WTC11 (cell line): ENCODE measurements around the gene RNF44.

Experiments
- AR ChIP-seq: fragments of 250-450 bp; sonication (Bioruptor Pico); IDR thresholded peaks from 2 replicates; pipeline ENCODE4 v1.9.0; 2021; ENCODE audit warnings: mild to moderate bottlenecking
- CBFB ChIP-seq: sonication (generic); formaldehyde crosslinking; IDR thresholded peaks from 2 replicates; pipeline ENCODE4 v1.8.1; 2022; ENCODE audit warnings: mild to moderate bottlenecking, low read depth, missing genetic modification reagents
- FOXP1 ChIP-seq: sonication (generic); formaldehyde crosslinking; IDR thresholded peaks from 2 replicates; pipeline ENCODE4 v1.8.0; 2022; ENCODE audit warnings: missing genetic modification reagents, mild to moderate bottlenecking, moderate library complexity, borderline replicate concordance
- HMGXB4 ChIP-seq: sonication (generic); formaldehyde crosslinking; IDR thresholded peaks from 2 replicates; pipeline ENCODE4 v1.8.1; 2023; ENCODE audit warnings: mild to moderate bottlenecking, moderate library complexity, missing genetic modification reagents
- KAT7 ChIP-seq: sonication (generic); formaldehyde crosslinking; IDR thresholded peaks from 2 replicates; pipeline ENCODE4 v1.8.1; 2023; ENCODE audit warnings: missing genetic modification reagents, mild to moderate bottlenecking, borderline replicate concordance
- ZBTB21 ChIP-seq: sonication (generic); formaldehyde crosslinking; IDR thresholded peaks from 2 replicates; pipeline ENCODE4 v1.8.1; 2023; ENCODE audit warnings: mild to moderate bottlenecking, missing genetic modification reagents, borderline replicate concordance
- ZMAT4 ChIP-seq: fragments of 250-450 bp; sonication (Bioruptor Pico); IDR thresholded peaks from 2 replicates; pipeline ENCODE4 v1.9.0; 2021; ENCODE audit warnings: mild to moderate bottlenecking
- ZNF232 ChIP-seq: sonication (generic); formaldehyde crosslinking; IDR thresholded peaks from 2 replicates; pipeline ENCODE4 v1.8.0; 2022; ENCODE audit warnings: mild to moderate bottlenecking, missing genetic modification reagents
- TF ChIP-seq, protein P1 (sequence below): fragments of 200-600 bp; IDR thresholded peaks from 2 replicates; pipeline ENCODE4 v1.8.0; 2022; ENCODE audit warnings: antibody characterized with exemption
- TF ChIP-seq, protein P2 (sequence below): sonication (generic); formaldehyde crosslinking; conservative IDR thresholded peaks from 2 replicates; pipeline ENCODE4 v1.8.1; 2022; ENCODE audit warnings: mild to moderate bottlenecking, missing genetic modification reagents
- TF ChIP-seq, protein P3 (sequence below): sonication (generic); formaldehyde crosslinking; IDR thresholded peaks from 2 replicates; pipeline ENCODE4 v1.8.0; 2022; ENCODE audit warnings: mild to moderate bottlenecking, missing genetic modification reagents

- TF ChIP-seq ZMAT4 (CRISPR knock-in tag) (no peak), AR (CRISPR knock-in tag) (no peak), KAT7 (CRISPR knock-in tag) (no peak), HMGXB4 (no peak), CBFB (CRISPR knock-in tag) (no peak), FOXP1 (no peak; the same call in 1 of the 2 replicates), ZNF232 (CRISPR knock-in tag) (no peak), ZBTB21 (CRISPR knock-in tag) (no peak)
- TF ChIP-seq, protein P1, sequence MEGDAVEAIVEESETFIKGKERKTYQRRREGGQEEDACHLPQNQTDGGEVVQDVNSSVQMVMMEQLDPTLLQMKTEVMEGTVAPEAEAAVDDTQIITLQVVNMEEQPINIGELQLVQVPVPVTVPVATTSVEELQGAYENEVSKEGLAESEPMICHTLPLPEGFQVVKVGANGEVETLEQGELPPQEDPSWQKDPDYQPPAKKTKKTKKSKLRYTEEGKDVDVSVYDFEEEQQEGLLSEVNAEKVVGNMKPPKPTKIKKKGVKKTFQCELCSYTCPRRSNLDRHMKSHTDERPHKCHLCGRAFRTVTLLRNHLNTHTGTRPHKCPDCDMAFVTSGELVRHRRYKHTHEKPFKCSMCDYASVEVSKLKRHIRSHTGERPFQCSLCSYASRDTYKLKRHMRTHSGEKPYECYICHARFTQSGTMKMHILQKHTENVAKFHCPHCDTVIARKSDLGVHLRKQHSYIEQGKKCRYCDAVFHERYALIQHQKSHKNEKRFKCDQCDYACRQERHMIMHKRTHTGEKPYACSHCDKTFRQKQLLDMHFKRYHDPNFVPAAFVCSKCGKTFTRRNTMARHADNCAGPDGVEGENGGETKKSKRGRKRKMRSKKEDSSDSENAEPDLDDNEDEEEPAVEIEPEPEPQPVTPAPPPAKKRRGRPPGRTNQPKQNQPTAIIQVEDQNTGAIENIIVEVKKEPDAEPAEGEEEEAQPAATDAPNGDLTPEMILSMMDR, result no peak
- TF ChIP-seq, protein P2, sequence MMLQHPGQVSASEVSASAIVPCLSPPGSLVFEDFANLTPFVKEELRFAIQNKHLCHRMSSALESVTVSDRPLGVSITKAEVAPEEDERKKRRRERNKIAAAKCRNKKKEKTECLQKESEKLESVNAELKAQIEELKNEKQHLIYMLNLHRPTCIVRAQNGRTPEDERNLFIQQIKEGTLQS (CRISPR knock-in tag), result no peak
- TF ChIP-seq, protein P3, sequence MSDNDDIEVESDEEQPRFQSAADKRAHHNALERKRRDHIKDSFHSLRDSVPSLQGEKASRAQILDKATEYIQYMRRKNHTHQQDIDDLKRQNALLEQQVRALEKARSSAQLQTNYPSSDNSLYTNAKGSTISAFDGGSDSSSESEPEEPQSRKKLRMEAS (CRISPR knock-in tag), result peak; percentile 58; the same call in 1 of the 2 replicates
Observed at GRCh38 chr5:176543428-176544182, 6.4 kb upstream of the RNF44 start.
